ENCODE data around the gene ATXN2L.
A peak's percentile ranks its signal among the peaks of the same experiment; 100 is the strongest.
"Not testable (repeated sequence)": the region's sequence is repeated elsewhere in the genome, so short reads cannot be mapped to it uniquely, and the experiment has no call there.

Gene ATXN2L

GRCh38 chr16:28822520-28823290 lies at the start of gene ATXN2L:
Gene ATXN2L (plus strand): TSS chr16:28822999. CDS start chr16:28823260, 261 bp downstream.
- DNase-seq (ENCODE audit: low read depth, low spot score), result peak; percentile 91

DNA sequence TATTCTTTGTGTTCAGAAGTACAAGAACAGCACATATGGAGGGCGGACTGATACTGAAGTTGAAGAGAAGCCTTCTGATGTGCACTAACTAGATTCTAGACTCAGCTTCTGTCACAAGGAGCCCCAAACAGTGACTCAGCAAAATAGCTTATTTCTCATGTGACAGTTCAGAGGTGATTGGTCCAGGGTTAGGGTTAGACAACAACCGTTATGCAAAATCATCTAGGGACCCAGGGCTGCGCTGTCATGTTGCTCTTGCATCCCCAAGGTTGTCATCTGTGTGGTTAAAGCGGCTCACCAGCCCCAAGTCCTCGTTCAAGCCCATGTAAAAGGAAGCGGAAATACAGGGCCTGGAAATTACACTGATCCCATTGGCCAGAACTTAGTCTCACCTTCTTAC lies 41.1 kb upstream of the ATXN2L start:
- DNase-seq (ENCODE audit: low read depth, low spot score), result not testable (repeated sequence)

DNA sequence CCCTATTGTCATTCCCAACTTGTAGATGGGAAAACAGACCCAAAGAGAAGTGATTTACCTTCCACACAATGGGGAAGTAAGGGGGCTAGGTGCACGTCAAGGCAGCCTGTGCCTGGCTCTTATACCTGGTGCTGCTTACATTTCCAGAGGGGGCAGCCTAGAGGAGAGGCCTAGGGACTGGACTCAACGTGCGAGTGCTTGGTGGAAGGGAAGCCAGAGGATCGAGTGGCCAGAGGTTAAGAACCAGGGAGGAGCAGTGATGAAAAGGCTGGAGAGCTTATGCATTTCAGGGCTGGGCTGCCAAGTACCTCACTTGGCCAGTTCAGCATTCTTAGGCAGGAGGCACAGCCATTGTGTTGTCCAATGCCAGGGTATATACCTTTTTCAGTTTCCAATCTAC lies 40.4 kb upstream of the ATXN2L start:
- DNase-seq (ENCODE audit: low read depth, low spot score), result not testable (repeated sequence)

DNA sequence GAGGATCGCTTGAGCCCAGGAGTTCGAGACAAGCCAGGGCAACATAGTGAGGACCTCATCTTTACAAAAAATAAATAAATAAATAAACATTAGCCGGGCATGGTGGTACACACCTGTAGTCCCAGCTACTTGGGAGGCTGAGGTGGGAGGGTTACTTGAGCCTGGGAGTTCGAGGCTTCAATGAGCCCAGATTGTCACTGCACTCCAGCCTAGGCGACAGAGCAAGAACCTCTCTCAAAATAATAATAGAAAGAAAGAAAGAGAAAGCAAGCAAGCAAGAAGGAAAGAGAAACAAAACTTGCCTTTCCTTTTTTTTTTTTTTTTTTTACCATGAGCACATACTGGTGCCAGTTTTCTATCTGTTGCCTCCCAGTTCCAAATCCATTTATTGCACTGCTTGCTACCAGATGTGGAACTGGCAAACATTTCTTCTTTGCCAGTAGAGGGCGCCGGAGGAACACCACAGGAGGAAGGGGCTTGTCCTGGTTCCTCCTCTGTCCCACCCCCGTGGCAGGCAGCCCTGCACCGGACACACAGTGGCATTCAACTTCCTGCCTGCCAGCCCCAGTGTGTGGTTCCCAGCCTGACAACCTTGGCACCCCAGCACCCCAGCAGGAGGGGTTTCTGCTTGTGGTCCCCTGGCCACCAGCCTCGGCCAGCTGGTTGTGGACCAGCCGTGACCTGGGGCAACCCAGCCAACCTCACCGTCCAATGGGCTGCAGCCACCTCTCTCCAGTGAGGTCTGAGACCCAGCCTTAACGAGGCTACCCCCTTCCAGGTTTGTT lies 20.4 kb upstream of the ATXN2L start:
- not testable (repeated sequence) for DNase-seq (ENCODE audit: low read depth, low spot score)

DNA sequence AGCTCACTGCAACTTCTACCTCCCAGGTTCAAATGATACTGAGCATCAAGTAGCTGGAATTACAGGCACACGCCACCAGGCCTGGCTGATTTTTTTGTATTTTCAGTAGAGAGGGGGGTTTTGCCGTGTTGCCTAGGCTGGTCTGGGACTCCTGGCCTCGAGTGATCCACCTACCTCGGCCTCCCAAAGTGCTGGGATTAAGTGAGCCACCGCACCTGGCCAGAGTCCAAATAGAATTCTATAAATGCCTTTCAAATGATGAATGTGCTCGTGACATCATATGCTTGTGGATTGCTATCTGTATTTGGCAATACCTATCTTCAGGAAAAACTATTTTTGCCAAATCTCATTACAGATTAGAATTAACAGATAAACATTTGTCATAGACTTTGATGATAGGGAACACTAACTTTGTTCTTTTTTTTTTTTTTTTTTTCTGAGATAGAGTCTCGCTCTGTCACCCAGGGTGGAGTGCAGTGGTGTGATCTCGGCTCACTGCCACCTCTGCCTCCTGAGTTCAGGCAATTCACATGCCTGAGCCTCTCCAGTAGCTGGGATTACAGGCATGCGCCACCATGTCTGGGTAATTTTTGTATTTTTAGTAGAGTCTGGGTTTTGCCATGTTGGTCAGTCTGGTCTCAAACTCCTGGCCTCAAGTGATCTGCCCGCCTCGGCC lies 15.2 kb upstream of the ATXN2L start:
- not testable (repeated sequence) for DNase-seq (ENCODE audit: low read depth, low spot score)

DNA sequence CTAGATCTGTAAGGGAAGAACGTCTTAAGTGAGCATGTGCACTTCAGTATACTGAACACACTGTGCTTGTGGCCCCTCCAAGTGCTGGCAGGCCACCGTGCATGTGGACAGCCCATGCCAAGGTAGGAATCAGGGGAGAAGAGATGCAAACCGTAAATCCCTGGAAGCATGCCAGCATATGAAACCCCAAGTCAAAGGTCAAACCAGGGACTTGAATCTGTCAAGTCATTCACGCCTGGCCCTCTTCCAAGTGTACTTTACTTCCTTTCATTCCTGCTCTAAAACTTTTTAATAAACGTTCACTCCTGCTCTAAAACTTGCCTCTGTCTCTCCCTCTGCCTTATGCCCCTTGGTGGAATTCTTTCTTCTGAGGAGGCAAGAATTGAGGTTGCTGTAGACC lies 2.8 kb upstream of the ATXN2L start:
- no peak for DNase-seq (ENCODE audit: low read depth, low spot score)

GRCh38 chr16:28820546-28820945 lies 2.3 kb upstream of the ATXN2L start:
- DNase-seq (ENCODE audit: low read depth, low spot score), result not testable (repeated sequence)

GRCh38 chr16:28821874-28822519 lies 802 bp upstream of the ATXN2L start:
- DNase-seq (ENCODE audit: low read depth, low spot score), result no peak

GRCh38 chr16:28823291-28823872 lies 583 bp downstream of the ATXN2L start:
- DNase-seq (ENCODE audit: low read depth, low spot score), result no peak

GRCh38 chr16:28823873-28824716 lies 1.3 kb downstream of the ATXN2L start:
- peak; percentile 92 for DNase-seq (ENCODE audit: low read depth, low spot score)

DNA sequence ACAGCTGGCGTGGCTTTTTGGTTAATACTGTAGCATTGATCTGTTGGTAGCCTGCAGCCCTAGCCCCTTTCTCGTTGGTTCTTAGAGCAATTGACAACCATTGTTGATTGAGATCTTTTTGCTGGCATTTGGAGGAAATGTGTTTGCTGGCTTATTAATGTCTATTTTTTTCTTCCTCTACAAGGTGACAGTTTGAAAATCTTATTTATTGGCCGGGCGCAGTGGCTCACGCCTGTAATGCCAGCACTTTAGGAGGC lies 1.8 kb downstream of the ATXN2L start:
- DNase-seq (ENCODE audit: low read depth, low spot score), result no peak

GRCh38 chr16:28826141-28826540 lies 3.3 kb downstream of the ATXN2L start:
- no peak for DNase-seq (ENCODE audit: low read depth, low spot score)

DNA sequence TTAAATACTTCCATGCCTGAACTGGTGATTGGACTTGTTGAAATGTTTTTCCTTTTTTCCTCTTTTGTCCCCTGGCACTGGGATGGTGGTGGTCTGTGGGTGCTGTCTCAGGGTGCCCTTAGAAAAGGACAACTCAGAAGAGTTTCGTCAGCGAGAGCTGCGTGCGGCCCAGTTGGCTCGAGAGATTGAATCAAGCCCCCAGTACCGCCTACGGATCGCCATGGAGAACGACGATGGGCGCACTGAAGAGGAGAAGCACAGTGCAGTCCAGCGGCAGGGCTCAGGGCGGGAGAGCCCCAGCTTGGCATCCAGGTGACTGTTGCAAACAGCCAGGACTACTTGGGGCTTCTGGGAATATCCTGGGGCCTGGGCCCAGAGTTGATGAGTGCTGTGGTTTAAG lies 6.9 kb downstream of the ATXN2L start:
- no peak for DNase-seq (ENCODE audit: low read depth, low spot score)

DNA sequence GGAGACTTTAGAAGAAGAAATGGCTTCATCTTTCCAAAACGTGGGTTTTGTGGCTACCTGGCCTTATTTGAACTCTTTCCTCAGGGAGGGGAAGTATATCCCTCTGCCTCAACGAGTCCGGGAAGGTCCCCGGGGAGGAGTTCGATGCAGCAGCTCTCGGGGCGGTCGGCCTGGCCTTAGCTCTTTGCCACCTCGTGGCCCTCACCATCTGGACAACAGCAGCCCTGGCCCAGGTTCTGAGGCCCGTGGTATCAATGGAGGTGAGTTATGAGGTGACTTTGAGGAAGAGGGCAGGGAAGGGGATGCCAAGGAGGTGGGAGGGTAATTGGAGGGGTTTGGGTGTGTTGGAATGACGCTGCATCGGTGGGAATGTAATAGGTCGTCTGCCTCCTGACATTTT lies 7.7 kb downstream of the ATXN2L start:
- no peak for DNase-seq (ENCODE audit: low read depth, low spot score)

DNA sequence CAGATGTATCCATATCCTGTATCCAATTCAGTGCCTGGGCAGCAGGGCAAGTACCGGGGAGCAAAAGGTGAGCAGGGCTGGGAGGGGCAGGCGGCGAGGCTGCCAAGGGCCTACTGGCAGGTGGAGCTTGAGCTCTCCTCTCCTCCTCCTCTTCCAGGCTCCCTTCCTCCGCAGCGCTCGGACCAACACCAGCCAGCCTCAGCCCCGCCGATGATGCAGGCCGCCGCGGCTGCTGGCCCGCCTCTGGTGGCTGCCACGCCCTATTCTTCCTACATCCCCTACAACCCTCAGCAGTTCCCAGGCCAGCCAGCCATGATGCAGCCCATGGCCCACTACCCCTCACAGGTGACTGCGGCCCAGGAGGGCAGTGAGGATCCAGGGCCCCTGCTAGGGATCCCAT lies 11.6 kb downstream of the ATXN2L start:
- DNase-seq (ENCODE audit: low read depth, low spot score), result no peak

GRCh38 chr16:28834873-28835863 lies 12.4 kb downstream of the ATXN2L start:
- DNase-seq (ENCODE audit: low read depth, low spot score), result no peak

GRCh38 chr16:28835864-28836760 lies 13.3 kb downstream of the ATXN2L start:
- DNase-seq (ENCODE audit: low read depth, low spot score), result no peak

DNA sequence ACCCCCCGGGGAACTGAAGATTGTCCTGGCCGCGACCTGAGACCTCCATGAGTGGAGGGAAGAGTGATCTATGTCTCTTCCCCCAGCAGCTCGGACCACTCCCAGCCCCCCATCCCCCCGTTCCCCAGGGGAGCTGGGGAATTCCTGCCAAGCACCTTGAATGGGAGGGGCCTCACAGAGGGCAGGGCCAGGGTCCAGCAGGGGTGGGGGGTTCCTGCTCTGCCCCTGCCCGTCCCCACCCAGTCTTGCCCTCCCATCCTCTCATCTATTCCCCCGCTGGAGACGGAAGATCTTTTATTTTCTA lies 13.9 kb downstream of the ATXN2L start:
- DNase-seq (ENCODE audit: low read depth, low spot score), result no peak
